ENCODE results near the gene ZBTB34. TPM values are rescaled to one million over a fixed set of nuclear protein-coding genes. Genes with fewer than 3 reads are reported as not detected.
A peak's percentile ranks its signal among the peaks of the same experiment; 100 is the strongest.

The ZBTB34 gene
- total RNA-seq, 1 donor from 2014 or later = 7.0 TPM

DNA sequence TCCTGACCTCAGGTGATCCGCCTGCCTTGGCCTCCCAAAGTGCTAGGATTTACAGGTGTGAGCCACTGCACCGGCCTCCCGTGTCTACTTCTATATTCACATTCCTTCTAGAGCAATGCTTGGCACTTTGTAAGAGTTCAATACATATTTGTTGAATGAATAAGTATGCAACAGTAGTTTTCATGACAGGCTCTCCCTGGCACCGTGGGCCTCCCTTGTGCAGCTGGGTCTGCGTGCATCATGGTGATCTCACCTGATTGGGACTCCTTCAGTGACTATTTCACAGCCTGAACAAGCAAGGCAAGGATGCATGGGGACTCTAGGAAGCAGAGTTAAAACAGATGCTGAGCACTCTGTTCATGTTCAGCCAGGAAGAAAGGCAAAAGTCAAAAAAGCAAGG is 6.8 kb upstream of the ZBTB34 start:
- Mint-ChIP-seq H3K9me3 (no peaks in the 10 kb centered on the region), H3K4me1 (no peaks in the 10 kb centered on the region), H3K27ac (no peak overlapping the region), H3K27me3 (peaks cover 54% of the 10 kb centered on the region), H3K36me3 (ENCODE audit: low read depth) (no peaks in the 10 kb centered on the region), H3K4me3 (no peak overlapping the region)
- intact Hi-C loops (cut with micrococcal nuclease) = no loop called here
- no peak for DNase-seq

DNA sequence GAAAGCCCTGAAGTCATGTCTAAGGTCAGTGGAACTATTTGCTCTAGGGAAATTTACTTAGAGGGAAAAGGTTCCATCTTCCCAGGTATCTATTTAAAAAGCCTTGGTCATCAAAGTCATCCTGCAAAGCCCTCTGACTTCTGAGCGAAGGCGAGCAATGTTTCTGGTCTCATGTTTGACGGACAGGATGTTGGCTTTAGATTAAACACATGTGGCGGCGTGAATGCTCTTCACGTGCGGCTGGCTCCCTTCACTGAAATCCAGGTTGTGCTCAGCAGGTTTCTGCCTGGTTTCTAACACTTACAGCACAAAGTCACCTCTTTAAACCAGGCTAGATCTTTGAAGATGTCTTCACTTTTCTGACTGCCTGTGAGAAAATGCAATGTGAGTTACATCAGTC is 5.7 kb upstream of the ZBTB34 start:
- DNase-seq = no peak
- Mint-ChIP-seq H3K27ac (no peak overlapping the region), H3K27me3 (peaks cover 56% of the 10 kb centered on the region), H3K9me3 (no peaks in the 10 kb centered on the region), H3K4me3 (no peak overlapping the region), H3K36me3 (ENCODE audit: low read depth) (no peaks in the 10 kb centered on the region), H3K4me1 (peaks cover under 1% of the 10 kb centered on the region)
- intact Hi-C loops (cut with micrococcal nuclease) = no loop called here

DNA sequence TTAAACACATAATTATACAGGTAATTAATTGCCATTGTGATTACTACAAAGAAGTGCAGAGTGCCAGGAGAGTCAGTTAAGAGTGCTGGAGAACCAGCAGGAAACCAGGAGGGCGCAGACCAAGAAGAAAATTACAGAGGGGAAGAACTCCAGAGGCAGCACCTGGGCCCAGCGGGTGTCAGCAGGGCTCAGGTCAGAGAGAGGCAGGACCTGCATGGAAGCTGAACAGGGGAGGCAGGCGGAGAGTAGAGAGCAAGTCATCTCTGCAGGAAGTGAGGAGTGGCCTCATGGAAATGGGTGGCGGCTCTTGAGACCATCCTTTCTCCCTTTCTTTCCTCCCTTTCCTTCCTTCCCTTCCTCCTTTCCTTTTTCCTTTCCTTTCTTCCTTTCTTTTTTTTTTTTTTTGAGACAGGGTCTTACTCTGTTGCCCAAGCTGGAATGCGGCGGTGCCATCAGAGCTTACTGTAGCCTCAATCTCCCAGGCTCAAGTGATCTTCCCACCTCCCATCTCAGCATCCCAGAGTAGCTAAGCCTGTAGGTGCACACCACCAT is 4.0 kb upstream of the ZBTB34 start:
- H3K4me3 Mint-ChIP-seq = no peak overlapping the region
- H3K27ac Mint-ChIP-seq = no peak overlapping the region
- H3K27me3 Mint-ChIP-seq = peaks cover 55% of the 10 kb centered on the region
- intact Hi-C loops (cut with micrococcal nuclease) = no loop called here
- no peak for DNase-seq
- H3K4me1 Mint-ChIP-seq = peaks cover 5% of the 10 kb centered on the region
- no peaks in the 10 kb centered on the region for H3K36me3 Mint-ChIP-seq (ENCODE audit: low read depth)
- H3K9me3 Mint-ChIP-seq = no peaks in the 10 kb centered on the region

DNA sequence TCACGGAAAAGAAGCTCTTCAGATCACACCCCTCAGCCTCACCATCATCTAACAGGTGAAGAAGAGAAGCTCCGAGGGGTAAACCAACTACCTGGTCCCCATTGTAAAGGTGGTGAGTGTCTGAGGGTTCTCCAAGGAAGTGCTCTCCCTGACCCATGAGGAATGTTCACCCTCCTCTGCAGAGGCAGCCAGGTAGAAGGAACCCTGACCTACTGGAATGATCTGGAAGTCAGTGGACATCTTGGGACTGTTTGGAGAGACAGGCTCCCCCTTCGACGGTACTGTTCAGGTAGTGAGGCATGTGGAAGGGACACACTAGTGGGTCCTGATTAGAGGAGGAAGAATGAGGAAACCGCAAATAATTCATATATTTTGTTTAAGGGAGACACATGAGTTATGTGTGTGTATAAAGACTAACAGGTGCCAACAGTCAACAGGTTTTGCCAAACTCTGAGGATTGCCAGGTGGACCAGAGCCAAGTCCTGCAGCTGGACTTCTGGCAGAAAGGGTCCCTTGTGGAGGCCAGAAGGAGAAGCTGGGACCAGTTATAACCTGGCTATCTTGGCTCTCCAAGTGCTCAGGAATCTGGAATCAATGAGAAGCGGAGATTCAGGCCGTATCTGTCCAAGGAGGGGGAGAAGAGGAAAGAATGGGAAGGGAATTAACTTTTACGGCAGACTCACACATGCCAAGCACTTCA is 3.0 kb upstream of the ZBTB34 start:
- Mint-ChIP-seq H3K36me3 (ENCODE audit: low read depth) (peaks cover 3% of the 10 kb centered on the region), H3K9me3 (no peaks in the 10 kb centered on the region), H3K4me3 (no peak overlapping the region), H3K27ac (no peak overlapping the region), H3K27me3 (peaks cover 46% of the 10 kb centered on the region), H3K4me1 (peaks cover 15% of the 10 kb centered on the region)
- DNase-seq = no peak
- intact Hi-C loops (cut with micrococcal nuclease) = no loop called here

DNA sequence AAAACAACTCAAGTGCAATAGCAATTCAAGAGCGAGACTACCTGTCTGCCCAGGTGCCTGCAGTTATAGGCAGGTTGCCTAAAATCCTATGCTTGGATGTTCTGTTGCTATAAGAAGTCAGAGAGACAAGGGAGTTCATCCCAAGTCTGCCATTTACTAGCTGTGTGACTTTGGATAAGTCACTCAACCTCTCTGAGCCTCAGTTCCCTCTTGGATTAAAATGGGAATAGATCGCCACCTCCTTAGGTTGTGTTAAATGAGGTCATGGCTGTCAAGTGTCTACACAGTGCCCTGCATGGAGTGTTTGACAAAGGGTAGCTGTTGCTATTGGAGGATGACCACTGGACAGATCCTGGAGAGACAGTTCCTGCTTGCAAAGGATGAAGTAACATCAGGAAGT is 1.3 kb upstream of the ZBTB34 start:
- Mint-ChIP-seq H3K4me3 (peak overlapping the region; percentile 82), H3K27me3 (peaks cover 37% of the 10 kb centered on the region), H3K4me1 (peaks cover 22% of the 10 kb centered on the region), H3K9me3 (no peaks in the 10 kb centered on the region), H3K36me3 (ENCODE audit: low read depth) (peaks cover 5% of the 10 kb centered on the region), H3K27ac (no peak overlapping the region)
- DNase-seq = no peak
- intact Hi-C loops (cut with micrococcal nuclease) = no loop called here

DNA sequence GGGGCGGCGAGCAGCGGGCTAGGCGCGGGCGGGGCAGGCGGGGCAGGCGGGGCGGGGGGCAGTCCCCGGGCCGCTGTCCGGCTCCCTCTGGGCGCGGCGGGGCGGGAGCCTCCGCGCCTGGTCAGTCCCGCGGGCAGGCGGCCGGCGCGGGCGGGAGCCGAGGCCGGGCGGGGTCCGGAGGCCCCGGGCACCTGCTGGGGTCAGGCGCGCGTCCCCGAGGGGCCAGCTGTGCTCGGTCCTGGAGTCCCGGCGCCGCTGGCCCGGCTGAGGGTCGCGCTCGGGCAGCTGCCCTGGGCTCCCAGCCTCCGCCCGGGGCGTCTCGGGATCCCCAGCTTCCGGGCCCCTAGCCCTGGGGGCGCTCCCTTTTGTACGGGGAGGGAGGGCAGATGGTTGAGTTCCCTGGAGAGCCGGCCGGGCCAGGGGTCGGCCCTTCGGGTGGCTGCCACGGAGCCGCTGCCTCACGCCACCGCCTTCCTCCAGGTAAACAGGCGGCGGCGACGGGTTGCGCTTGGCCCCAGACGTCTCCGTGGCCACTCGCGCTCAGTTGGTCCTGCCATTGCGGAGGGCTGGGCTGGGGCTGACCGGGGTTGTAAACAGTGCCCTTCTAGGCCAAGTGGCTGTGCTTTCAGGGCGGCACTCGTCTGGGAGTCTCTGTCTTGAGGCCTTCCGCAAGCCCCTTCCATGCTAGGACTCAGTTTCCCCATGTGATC is 473 bp downstream of the ZBTB34 start:
- H3K27me3 Mint-ChIP-seq = peaks cover 23% of the 10 kb centered on the region
- H3K9me3 Mint-ChIP-seq = no peaks in the 10 kb centered on the region
- DNase-seq = peak; percentile 74
- intact Hi-C loops (cut with micrococcal nuclease) = loop anchor here (2.0 to 5.0 kb wide), 2 partner anchors 51 to 56 kb away; partner anchors contain the start of genes RALGPS1 and ZBTB43
- peaks cover 11% of the 10 kb centered on the region for H3K36me3 Mint-ChIP-seq (ENCODE audit: low read depth)
- peak overlapping the region; percentile 82 for H3K27ac Mint-ChIP-seq
- H3K4me3 Mint-ChIP-seq = peak overlapping the region; percentile 90
- peaks cover 22% of the 10 kb centered on the region for H3K4me1 Mint-ChIP-seq

DNA sequence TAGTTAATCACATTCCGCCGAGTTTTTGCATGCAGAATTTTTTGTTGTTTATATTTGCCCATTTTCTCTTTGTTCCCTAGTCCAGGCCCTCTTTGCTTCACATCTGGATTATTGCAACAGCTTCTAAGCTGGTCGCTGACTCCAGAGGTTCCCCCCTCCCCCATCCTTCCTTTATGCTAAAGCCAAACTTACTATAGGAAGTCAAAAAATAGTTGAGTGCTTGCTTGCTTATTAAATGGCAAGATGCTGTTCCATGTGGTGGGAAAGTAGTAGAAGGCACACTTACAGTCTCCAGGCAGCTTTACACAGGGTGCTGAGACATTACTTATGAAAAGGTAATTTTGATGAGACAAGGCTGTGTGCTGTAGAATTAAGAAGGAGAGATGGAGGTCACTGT is 1.3 kb downstream of the ZBTB34 start:
- peak overlapping the region; percentile 82 for H3K27ac Mint-ChIP-seq
- H3K36me3 Mint-ChIP-seq (ENCODE audit: low read depth) = peaks cover 16% of the 10 kb centered on the region
- peak overlapping the region; percentile 90 for H3K4me3 Mint-ChIP-seq
- DNase-seq = peak; percentile 69
- no peaks in the 10 kb centered on the region for H3K9me3 Mint-ChIP-seq
- peaks cover 17% of the 10 kb centered on the region for H3K27me3 Mint-ChIP-seq
- intact Hi-C loops (cut with micrococcal nuclease) = loop anchor here (2.0 to 5.0 kb wide), 2 partner anchors 51 to 57 kb away; partner anchors contain the start of genes RALGPS1 and ZBTB43
- H3K4me1 Mint-ChIP-seq = peaks cover 22% of the 10 kb centered on the region

DNA sequence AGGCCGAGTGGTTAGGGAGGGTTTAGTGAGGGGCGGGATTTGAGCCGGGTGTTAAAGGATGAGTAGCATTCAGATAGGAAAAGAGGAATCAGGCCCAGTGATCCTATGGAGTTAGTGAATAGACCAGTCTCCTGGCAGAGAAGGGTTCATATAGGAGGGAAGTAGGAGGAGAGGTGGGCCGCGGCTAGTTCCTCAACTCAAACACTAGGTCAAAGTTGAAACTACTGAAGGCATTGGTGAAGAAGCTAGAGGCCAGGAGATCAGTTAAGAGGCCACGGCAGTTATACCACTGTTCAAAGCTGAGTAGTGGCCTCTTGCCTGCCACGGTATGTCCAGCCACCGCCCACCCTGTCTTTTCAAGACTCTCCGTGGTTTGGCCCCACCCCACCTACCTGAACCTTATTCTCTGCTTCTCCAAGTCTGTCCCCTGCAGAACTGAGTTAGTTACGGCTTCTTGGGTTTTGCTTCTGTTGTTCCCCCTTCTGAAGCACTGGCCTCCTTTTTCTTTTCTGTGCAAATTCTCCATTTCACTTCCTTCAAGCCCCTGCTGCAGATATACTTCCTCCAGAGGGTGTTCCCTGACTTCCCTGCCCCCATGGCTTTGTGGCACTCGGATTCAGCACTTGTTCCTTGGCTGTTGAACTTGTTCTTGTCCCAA is 1.8 kb downstream of the ZBTB34 start:
- Mint-ChIP-seq H3K9me3 (no peaks in the 10 kb centered on the region), H3K27me3 (peaks cover 13% of the 10 kb centered on the region), H3K36me3 (ENCODE audit: low read depth) (peaks cover 18% of the 10 kb centered on the region), H3K4me3 (peak overlapping the region; percentile 90), H3K27ac (peak overlapping the region; percentile 82), H3K4me1 (peaks cover 22% of the 10 kb centered on the region)
- DNase-seq = no peak
- intact Hi-C loops (cut with micrococcal nuclease) = loop anchor here (5.0 kb wide), 1 partner anchor 50 kb away; the partner anchor contains the start of gene RALGPS1

DNA sequence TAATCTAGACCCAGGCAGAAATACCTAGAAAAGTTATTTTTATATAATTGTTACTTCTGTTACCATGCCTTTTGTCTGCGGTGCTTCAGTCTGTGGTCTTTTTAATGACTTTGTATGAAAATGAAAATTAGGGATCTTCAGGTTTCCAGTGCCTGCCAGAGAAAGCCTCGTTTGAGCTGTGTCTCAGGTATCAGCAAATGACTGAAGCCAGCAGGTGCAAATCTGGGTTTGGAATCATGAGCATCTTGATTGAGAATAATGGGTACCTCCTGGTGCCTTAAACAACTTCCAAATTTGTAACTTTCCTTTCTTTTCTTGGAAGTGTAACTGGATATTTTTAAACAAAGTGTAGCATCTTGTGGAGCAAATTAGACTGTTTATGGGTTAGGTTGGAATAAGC is 4.3 kb downstream of the ZBTB34 start:
- H3K4me3 Mint-ChIP-seq = no peak overlapping the region
- peaks cover 23% of the 10 kb centered on the region for H3K4me1 Mint-ChIP-seq
- no peaks in the 10 kb centered on the region for H3K27me3 Mint-ChIP-seq
- H3K27ac Mint-ChIP-seq = no peak overlapping the region
- H3K9me3 Mint-ChIP-seq = no peaks in the 10 kb centered on the region
- no peak for DNase-seq
- intact Hi-C loops (cut with micrococcal nuclease) = loop anchor here (5.0 kb wide), 1 partner anchor 48 kb away; the partner anchor contains the start of gene RALGPS1
- H3K36me3 Mint-ChIP-seq (ENCODE audit: low read depth) = peaks cover 30% of the 10 kb centered on the region

DNA sequence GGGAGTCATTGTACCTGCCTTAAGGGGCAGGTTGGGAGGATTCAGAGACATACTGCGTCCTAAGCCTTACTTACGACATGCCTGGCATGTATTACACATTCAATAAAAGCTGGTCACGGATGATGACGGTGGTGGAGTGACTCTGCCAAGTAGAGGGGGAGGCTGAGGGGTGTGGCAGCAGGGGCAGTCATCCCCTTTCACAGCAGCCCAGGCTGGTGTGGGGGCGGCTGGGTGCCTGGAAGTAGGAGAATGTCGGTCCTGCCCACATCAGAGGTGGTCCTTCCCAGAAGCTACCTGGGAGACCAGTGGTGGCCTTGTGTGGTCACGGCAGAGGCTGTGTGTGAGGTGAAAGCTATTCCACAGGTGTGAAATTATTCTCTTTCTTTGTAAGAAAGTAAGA is 8.9 kb downstream of the ZBTB34 start:
- no peak for DNase-seq
- H3K27me3 Mint-ChIP-seq = no peaks in the 10 kb centered on the region
- H3K9me3 Mint-ChIP-seq = no peaks in the 10 kb centered on the region
- no peak overlapping the region for H3K27ac Mint-ChIP-seq
- intact Hi-C loops (cut with micrococcal nuclease) = no loop called here
- H3K4me3 Mint-ChIP-seq = no peak overlapping the region
- peaks cover 24% of the 10 kb centered on the region for H3K36me3 Mint-ChIP-seq (ENCODE audit: low read depth)
- peaks cover 8% of the 10 kb centered on the region for H3K4me1 Mint-ChIP-seq

DNA sequence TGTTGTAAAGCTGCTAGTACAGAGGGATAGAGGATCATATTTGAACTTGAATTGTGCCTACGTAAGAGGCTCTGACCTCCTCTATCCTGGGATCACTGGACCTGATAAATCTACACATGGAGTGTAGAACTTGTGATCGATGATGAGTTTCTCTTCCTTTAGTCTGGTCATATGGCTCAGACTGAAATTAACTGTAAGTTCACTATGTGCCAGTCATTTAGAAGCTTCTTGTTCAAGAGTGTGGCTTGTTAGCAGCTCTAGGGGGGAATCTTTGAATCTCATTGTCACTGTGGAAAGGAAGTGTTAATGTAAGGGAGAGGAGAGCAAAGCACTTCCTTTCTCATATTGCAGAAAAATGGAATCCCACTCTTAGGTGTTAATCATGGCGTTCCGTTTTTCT is 12.1 kb downstream of the ZBTB34 start:
- no peak for DNase-seq
- H3K36me3 Mint-ChIP-seq (ENCODE audit: low read depth) = peaks cover 11% of the 10 kb centered on the region
- no peaks in the 10 kb centered on the region for H3K27me3 Mint-ChIP-seq
- no peaks in the 10 kb centered on the region for H3K9me3 Mint-ChIP-seq
- intact Hi-C loops (cut with micrococcal nuclease) = no loop called here
- no peak overlapping the region for H3K27ac Mint-ChIP-seq
- H3K4me1 Mint-ChIP-seq = peaks cover 15% of the 10 kb centered on the region
- no peak overlapping the region for H3K4me3 Mint-ChIP-seq

DNA sequence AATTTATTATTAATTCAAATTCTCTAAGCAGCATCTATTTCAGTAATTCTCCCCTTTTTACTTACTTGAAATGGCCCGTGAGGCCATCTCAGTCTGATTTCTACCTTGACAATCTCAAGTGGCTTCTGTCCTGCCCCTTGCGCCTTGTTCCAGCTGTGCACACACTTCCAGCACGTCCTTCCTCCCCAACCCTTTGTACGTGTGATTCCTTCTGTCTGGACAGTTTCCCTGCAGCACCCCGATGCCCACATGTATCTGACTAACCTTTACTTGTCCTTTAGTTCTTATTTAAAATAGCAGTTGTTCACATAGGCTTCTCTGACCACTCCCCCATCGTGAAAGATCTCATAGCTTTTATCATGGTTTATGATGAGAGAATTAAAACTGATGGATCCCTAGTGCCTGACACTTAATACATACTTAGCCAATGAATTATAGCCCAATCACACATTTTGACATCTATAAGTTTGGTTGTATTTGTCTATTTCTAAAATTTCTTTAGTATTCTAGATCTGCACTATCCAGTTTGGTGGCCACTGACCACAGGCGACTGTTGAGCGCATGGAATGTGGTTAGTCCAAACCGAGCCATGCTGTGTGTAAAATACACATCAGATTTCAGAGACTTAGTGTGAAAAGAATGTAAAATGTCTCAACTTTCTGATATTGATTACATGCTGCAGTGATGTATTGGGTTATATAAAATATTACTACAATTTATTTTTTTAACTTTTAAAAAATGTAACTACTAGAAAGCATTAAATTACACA is 14.3 kb downstream of the ZBTB34 start:
- no peaks in the 10 kb centered on the region for H3K27me3 Mint-ChIP-seq
- H3K36me3 Mint-ChIP-seq (ENCODE audit: low read depth) = peaks cover 5% of the 10 kb centered on the region

DNA sequence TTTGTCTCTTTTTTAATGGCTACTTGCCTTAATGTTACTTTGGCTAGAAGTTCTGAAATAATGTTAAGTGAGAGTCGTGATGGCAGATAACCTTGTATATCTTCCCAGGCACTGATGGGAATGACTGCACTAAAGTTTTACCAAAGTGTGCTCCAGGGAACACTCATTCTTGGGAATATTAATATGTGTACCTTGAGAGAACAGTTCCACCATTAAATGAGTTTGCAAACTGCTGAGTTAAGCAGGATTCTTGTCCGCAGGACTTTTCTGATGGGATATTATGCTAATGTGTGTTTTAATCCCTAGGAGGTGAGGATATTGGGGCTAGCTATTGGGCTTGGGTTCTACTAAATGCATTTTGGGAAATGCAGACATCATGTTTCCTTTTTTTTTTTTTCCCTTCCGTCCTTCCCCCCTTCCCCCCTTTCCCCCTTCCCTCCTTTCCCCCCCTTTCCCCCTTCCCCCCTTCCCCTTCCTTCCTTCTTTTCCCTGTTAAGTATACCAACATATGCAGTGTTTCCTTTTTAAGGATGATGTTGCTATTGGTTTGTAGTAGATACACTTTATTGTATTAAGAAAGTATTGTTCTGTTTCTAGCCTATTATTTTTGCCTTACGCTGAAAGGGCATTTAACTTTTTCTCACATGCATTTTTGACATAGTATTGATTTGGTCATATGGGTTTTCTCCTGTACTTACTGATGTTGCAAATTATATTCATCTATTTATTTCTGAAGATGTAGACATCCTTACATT is 15.5 kb downstream of the ZBTB34 start:
- no peak overlapping the region for H3K4me3 Mint-ChIP-seq
- H3K9me3 Mint-ChIP-seq = no peaks in the 10 kb centered on the region
- peaks cover 15% of the 10 kb centered on the region for H3K4me1 Mint-ChIP-seq
- peaks cover 14% of the 10 kb centered on the region for H3K36me3 Mint-ChIP-seq (ENCODE audit: low read depth)
- DNase-seq = no peak
- no peak overlapping the region for H3K27ac Mint-ChIP-seq
- intact Hi-C loops (cut with micrococcal nuclease) = no loop called here
- H3K27me3 Mint-ChIP-seq = no peaks in the 10 kb centered on the region

More for the DNA sequence above, 14.3 kb downstream of the ZBTB34 start:
- intact Hi-C loops (cut with micrococcal nuclease) = no loop called here
- no peak overlapping the region for H3K27ac Mint-ChIP-seq
- H3K9me3 Mint-ChIP-seq = no peaks in the 10 kb centered on the region
- no peak for DNase-seq
- no peak overlapping the region for H3K4me3 Mint-ChIP-seq
- peaks cover 15% of the 10 kb centered on the region for H3K4me1 Mint-ChIP-seq
